GM10266 (cell line): ENCODE data around the gene CDC42BPB.

Experiments used
- DNase-seq: peaks from one replicate; pipeline ENCODE4 v3.0.0; 2012; ENCODE audit errors: extremely low spot score
- CTCF ChIP-seq: IDR thresholded peaks from 2 replicates; pipeline ENCODE4 v1.5.1; 2012; ENCODE audit warnings: mild to moderate bottlenecking, low read depth; ENCODE audit not compliant: control insufficient read depth, insufficient read depth; ENCODE audit errors: missing control alignments

Gene CDC42BPB

GRCh38 chr14:102937331-102938175 lies 119.8 kb downstream of the CDC42BPB start:
- TF ChIP-seq CTCF = no peak
- DNase-seq = no peak

- DNase-seq = no peak
These were observed 121.6 kb downstream of the CDC42BPB start for GRCh38 chr14:102935756-102936155.

GRCh38 chr14:102933618-102934231 lies 123.6 kb downstream of the CDC42BPB start:
- DNase-seq = no peak
- no peak for TF ChIP-seq CTCF

More at GRCh38 chr14:102935756-102936155, 121.6 kb downstream of the CDC42BPB start:
- TF ChIP-seq CTCF = no peak

GRCh38 chr14:102932484-102933248 lies 124.7 kb downstream of the CDC42BPB start:
- TF ChIP-seq CTCF = no peak
- no peak for DNase-seq

- no peak for DNase-seq
- no peak for TF ChIP-seq CTCF
These were observed 125.6 kb downstream of the CDC42BPB start for GRCh38 chr14:102931580-102932285.

- DNase-seq = no peak
- no peak for TF ChIP-seq CTCF
These were observed 126.4 kb downstream of the CDC42BPB start for GRCh38 chr14:102930753-102931579.
